Endothelial cell of umbilical vein (primary cell): ENCODE data around the gene CELSR3. TPM values are rescaled to one million over a fixed set of nuclear protein-coding genes. Genes with fewer than 3 reads are reported as not detected.

Experiments
- BruUV-seq: library from RNA; stranded (reverse); fragments of 400-500 nt; replicated peaks from 2 replicates; lab custom pipeline; 2021; lab: Mats Ljungman, UMichigan
- CTCF ChIA-PET: fragments of 300-600, 350-600 bp; sonication (Branson Sonifier 250); formaldehyde crosslinking; loops from one replicate; lab custom pipeline; 2021; ENCODE audit warnings: antibody characterized with exemption, inconsistent platforms; lab: Charles Lee
- POLR2A ChIA-PET: fragments of 300-600, 350-600 bp; sonication (Branson Sonifier 250); formaldehyde crosslinking; loops from one replicate; lab custom pipeline; 2021; ENCODE audit warnings: antibody characterized with exemption, inconsistent platforms; lab: Charles Lee
- DNase-seq: peaks from one replicate; pipeline ENCODE4 v3.0.0-alpha.2; 2011; ENCODE audit warnings: low read depth, low spot score
- FAIRE-seq: peaks from 2 replicates; lab custom pipeline; 2011; peaks lifted over from hg19 to GRCh38; lab: Jason Lieb, UNC
- H2AFZ ChIP-seq: 2 replicates; pipeline ENCODE4 v1.6.0; 2012; ENCODE audit warnings: low read depth, low read length, control low read depth, inconsistent platforms
- H3K27ac ChIP-seq: 2 replicates; pipeline ENCODE4 v1.5.1; 2011; ENCODE audit warnings: low read depth, mild to moderate bottlenecking, control low read depth, low read length, moderate library complexity; ENCODE audit not compliant: insufficient read depth
- H3K27me3 ChIP-seq, 2 experiments: 2 replicates each; pipeline versions ENCODE4 v1.6.0 to v1.6.1; 2011; ENCODE audit warnings: low read length in 2 of 2, mixed read lengths in 1 of 2; ENCODE audit not compliant: control insufficient read depth in 2 of 2, insufficient read depth in 2 of 2
- H3K36me3 ChIP-seq, 2 experiments: 2 replicates in 1 of 2; 3 replicates in 1 of 2; pipeline ENCODE4 v1.5.1; 2011; ENCODE audit warnings: low read length in 2 of 2, mild to moderate bottlenecking in 1 of 2, moderate library complexity in 1 of 2; ENCODE audit not compliant: control insufficient read depth in 2 of 2, insufficient read depth in 2 of 2; ENCODE audit errors: extremely low read depth in 1 of 2
- H3K4me1 ChIP-seq: 3 replicates; pipeline ENCODE4 v1.5.1; 2011; ENCODE audit warnings: mild to moderate bottlenecking, low read length; ENCODE audit not compliant: control insufficient read depth, insufficient read depth; ENCODE audit errors: extremely low read depth
- H3K4me2 ChIP-seq: 2 replicates; pipeline ENCODE4 v1.6.1; 2011; ENCODE audit warnings: low read length, control low read depth, mixed read lengths; ENCODE audit not compliant: insufficient read depth
- H3K4me3 ChIP-seq, 3 experiments: fragments of 200-600 bp in 1 of 3; sonication (generic), shearing (Covaris generic) in 1 of 3; replicated peaks in 1 of 3; 2 replicates each; pipeline ENCODE4 v1.5.1; 2011 to 2016; ENCODE audit warnings: control low read depth in 3 of 3, low read length in 3 of 3, mild to moderate bottlenecking in 2 of 3, inconsistent platforms in 1 of 3, low read depth in 1 of 3, moderate library complexity in 1 of 3; ENCODE audit not compliant: insufficient read depth in 1 of 3
- H3K79me2 ChIP-seq: 2 replicates; pipeline ENCODE4 v1.6.0; 2012; ENCODE audit warnings: low read length, inconsistent platforms; ENCODE audit not compliant: control insufficient read depth, insufficient read depth
- H3K9ac ChIP-seq: replicated peaks from 2 replicates; pipeline ENCODE3; 2011; ENCODE audit warnings: low read length, control low read depth; ENCODE audit not compliant: insufficient read depth; ENCODE audit errors: extremely low read depth
- H3K9me1 ChIP-seq: replicated peaks from 3 replicates; pipeline ENCODE4 v1.6.0; 2011; ENCODE audit warnings: mild to moderate bottlenecking, low read length; ENCODE audit not compliant: control insufficient read depth, insufficient read depth; ENCODE audit errors: extremely low read depth
- H3K9me3 ChIP-seq: replicated peaks from 2 replicates; pipeline ENCODE4 v1.5.1; 2012; ENCODE audit warnings: low read length, inconsistent platforms; ENCODE audit not compliant: control insufficient read depth, insufficient read depth
- H4K20me1 ChIP-seq: replicated peaks from 2 replicates; pipeline ENCODE3; 2011; ENCODE audit warnings: mild to moderate bottlenecking, low read length; ENCODE audit not compliant: control insufficient read depth, insufficient read depth; ENCODE audit errors: extremely low read depth
- CTCF ChIP-seq, 2 donors: IDR thresholded peaks; 1 replicate in 1 of 2; 2 replicates in 1 of 2; pipeline ENCODE4 v1.5.1; 2011; ENCODE audit warnings: low read length in 2 of 2, mild to moderate bottlenecking in 2 of 2, moderate library complexity in 2 of 2, control low read depth in 1 of 2, inconsistent platforms in 1 of 2, low read depth in 1 of 2; ENCODE audit not compliant: insufficient read depth in 1 of 2; ENCODE audit errors: extremely low read depth in 1 of 2
- EZH2 ChIP-seq: IDR thresholded peaks from 2 replicates; pipeline ENCODE4 v1.6.1; 2012; ENCODE audit warnings: borderline replicate concordance, low read depth, mild to moderate bottlenecking, moderate library complexity, low read length, inconsistent platforms; ENCODE audit not compliant: severe bottlenecking
- FOS ChIP-seq: IDR thresholded peaks from 2 replicates; pipeline ENCODE4 v1.6.1; 2011; ENCODE audit warnings: mild to moderate bottlenecking, low read length, moderate library complexity, borderline replicate concordance; ENCODE audit not compliant: insufficient read depth
- GATA2 ChIP-seq: IDR thresholded peaks from 2 replicates; pipeline ENCODE4 v1.7.0; 2011; ENCODE audit warnings: low read depth, mild to moderate bottlenecking, moderate library complexity, mixed read lengths, low read length; ENCODE audit not compliant: insufficient read length, insufficient read depth
- JUN ChIP-seq: IDR thresholded peaks from 2 replicates; pipeline ENCODE4 v1.6.1; 2011; ENCODE audit warnings: borderline replicate concordance, low read depth; ENCODE audit not compliant: insufficient read length, insufficient read depth
- MYC ChIP-seq: IDR thresholded peaks from one replicate; pipeline ENCODE4 v1.6.1; 2011; ENCODE audit warnings: mild to moderate bottlenecking, low read depth, low read length
- POLR2A ChIP-seq: IDR thresholded peaks from 2 replicates; pipeline ENCODE4 v1.6.1; 2012; ENCODE audit warnings: low read depth, mild to moderate bottlenecking, control low read depth, low read length
- POLR2AphosphoS5 ChIP-seq: IDR thresholded peaks from 2 replicates; pipeline ENCODE4 v1.6.1; 2012; ENCODE audit warnings: low read depth, mild to moderate bottlenecking, control low read depth, low read length, moderate library complexity; ENCODE audit not compliant: insufficient read depth
- dilution Hi-C: fragments of 300-500 bp; cut with MboI; formaldehyde crosslinking; loops from one replicate; pipeline ENCODE4 v1.15.0; 2019; ENCODE audit warnings: low sequenced_read_pairs; ENCODE audit not compliant: extremely low pct_ligation_motif_present
- intact Hi-C: fragments of 100-400 bp; cut with micrococcal nuclease; formaldehyde crosslinking; loops from one replicate; pipeline ENCODE4 v1.10.0; 2022
- polyA plus RNA-seq, 4 experiments: library from polyadenylated mRNA; depleted of rRNA in 3 of 4; stranded (reverse) in 3 of 4; unstranded in 1 of 4; fragments of >200 nt; gene quantifications; 2 replicates each; pipeline versions ENCODE4 v1.2.1 to v1.2.3, GENCODE V29; 2011 to 2012; ENCODE audit warnings: missing spikeins in 1 of 4
- total RNA-seq: library from RNA; stranded (reverse); gene quantifications from 2 replicates; pipeline ENCODE4 v1.2.3, GENCODE V29; 2021
- TF ChIP-seq, protein P1 (sequence below): IDR thresholded peaks from 2 replicates; pipeline ENCODE4 v1.6.1; 2011; ENCODE audit not compliant: insufficient read depth, insufficient read length

Gene CELSR3
- total and polyA plus RNA-seq, 2 donors (not counting 3 experiments of a cell fraction or from before 2014, with no cell fraction given) = 0.25 to 0.71 TPM

GRCh38 chr3:48707157-48707556 is 44.5 kb upstream of the CELSR3 start:
- FAIRE-seq = no peak
- H2AFZ ChIP-seq = no peak overlapping the region
- peaks cover 19% of the 10 kb centered on the region for H4K20me1 ChIP-seq
- DNase-seq = no peak
- H3K4me1 ChIP-seq = peaks cover 3% of the 10 kb centered on the region
- H3K4me3 ChIP-seq = no peak overlapping the region
- H3K27me3 ChIP-seq = no peaks in the 10 kb centered on the region
- no peak overlapping the region for H3K9ac ChIP-seq
- no peak overlapping the region for H3K27ac ChIP-seq
- POLR2A ChIA-PET = interaction anchor here (0.7 kb wide), 1 partner anchor 9 kb away, joined by 3 read pairs; no protein-coding TSS in a partner anchor
- no peak overlapping the region for H3K4me2 ChIP-seq
- CTCF ChIA-PET = interaction anchor here (0.9 to 2.0 kb wide), 2 partner anchors 8 to 33 kb away, joined by 4 to 5 read pairs; no protein-coding TSS in a partner anchor
- BruUV-seq = no TSS peak
- H3K36me3 ChIP-seq = peaks cover 10 to 21% of the 10 kb centered on the region in 2 experiments
- no peaks in the 10 kb centered on the region for H3K9me1 ChIP-seq
- dilution Hi-C loops (no loop called here), intact Hi-C loops (no loop called here)
- TF ChIP-seq POLR2AphosphoS5 (no peak), EZH2 (no peak), FOS (no peak), GATA2 (no peak), JUN (no peak), POLR2A (no peak), CTCF (IDR thresholded peaks at IDR 0.05; ENCODE audit: extremely low read depth in 1 of 2, insufficient read depth in 1 of 2, low read depth in 1 of 2, low read length in 2 of 2) (no peak), MYC (no peak)
- TF ChIP-seq, protein P1, sequence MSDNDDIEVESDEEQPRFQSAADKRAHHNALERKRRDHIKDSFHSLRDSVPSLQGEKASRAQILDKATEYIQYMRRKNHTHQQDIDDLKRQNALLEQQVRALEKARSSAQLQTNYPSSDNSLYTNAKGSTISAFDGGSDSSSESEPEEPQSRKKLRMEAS = no peak
- no peaks in the 10 kb centered on the region for H3K9me3 ChIP-seq
- H3K79me2 ChIP-seq = peaks cover 92% of the 10 kb centered on the region
